ENCODE results near the gene KCNQ5.

The KCNQ5 gene

DNA sequence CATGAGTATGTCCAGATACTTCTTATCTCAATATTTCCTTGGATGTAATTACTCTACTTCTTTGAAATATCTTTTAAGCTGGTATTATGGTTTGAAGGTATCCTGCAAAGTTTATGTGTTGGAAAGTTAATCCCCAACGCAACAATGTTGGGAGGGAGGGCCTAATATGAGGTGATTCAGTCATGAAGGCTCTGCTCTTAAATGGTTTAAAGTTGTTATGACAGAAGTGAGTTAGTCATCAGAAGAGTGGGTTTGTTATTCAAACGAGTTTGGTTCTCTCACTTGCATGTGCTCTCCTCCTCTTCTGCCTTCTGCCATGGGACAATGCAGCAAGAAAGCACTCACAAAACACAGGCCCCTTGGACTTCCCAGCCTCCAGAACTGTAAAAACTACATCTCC is 176.3 kb downstream of the KCNQ5 start:
- no peak for DNase-seq (ENCODE audit: low spot score)

- DNase-seq (ENCODE audit: low spot score) = no peak
Observed at GRCh38 chr6:72809746-72810379, 188.0 kb downstream of the KCNQ5 start.

GRCh38 chr6:72810571-72811280 is 188.9 kb downstream of the KCNQ5 start:
- no peak for DNase-seq (ENCODE audit: low spot score)

DNA sequence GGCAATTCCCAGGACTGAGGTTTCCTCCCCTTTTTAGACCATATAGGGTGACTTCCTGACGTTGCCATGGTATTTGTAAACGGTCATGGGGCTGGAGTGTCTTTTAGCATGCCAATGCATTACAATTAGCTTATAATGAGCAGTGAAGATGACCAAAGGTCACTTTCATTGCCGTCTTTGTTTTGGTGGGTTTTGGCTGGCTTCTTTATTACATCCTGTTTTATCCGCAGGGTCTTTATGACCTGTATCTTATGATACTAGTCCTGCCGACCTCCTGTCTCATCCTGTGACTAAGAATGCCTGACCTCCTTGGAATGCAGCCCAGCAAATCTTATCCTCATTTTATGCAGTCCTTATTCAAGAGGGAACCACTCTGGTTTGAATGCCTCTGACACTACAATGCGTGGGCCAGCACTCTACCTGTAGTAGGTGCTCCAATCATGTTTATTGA is 190.1 kb downstream of the KCNQ5 start:
- no peak for DNase-seq (ENCODE audit: low spot score)

- no peak for DNase-seq (ENCODE audit: low spot score)
Observed at GRCh38 chr6:72813807-72814596, 192.1 kb downstream of the KCNQ5 start.

DNA sequence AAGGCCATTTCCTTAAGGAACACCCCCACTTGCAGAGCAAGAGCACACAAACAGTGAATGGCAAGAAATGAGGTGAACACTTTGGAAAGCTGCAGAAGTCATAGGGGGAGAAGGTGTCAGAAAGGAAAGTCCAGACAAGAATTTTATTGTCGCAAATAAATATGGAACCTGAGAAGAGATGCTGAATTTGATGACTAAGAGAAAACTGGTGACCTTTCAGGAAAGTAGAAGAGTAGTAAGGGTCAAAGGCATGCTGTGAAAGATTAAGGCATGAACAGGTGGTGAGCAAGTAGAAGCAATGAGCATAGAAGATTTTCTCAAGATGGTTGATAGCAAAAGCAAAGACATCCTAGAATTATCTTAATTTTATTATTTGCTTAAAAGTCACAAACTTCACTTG is 194.2 kb downstream of the KCNQ5 start:
- DNase-seq (ENCODE audit: low spot score) = no peak

- no peak for DNase-seq (ENCODE audit: low spot score)
Observed at GRCh38 chr6:72817208-72817607, 195.3 kb downstream of the KCNQ5 start.

- DNase-seq (ENCODE audit: low spot score) = no peak
Observed at GRCh38 chr6:72819609-72820008, 197.7 kb downstream of the KCNQ5 start.

DNA sequence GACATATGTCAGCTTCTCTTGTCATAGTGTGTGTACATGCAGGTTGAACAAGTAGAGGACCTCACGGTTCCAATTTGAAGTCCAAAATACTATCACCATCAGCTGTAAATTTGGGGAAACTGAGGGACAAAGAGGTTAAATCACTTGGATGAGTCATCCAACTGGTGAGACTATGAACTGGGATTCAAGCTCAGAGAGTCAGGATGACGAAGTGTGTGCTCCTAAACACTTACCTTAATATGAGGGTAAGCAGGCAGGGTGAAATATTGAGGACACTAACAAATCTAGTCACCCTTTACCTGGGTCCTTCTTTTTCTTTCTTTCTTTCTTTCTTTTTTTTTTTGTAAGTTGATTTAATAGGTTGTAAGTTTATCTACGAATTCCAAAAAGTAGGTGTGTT is 198.3 kb downstream of the KCNQ5 start:
- DNase-seq (ENCODE audit: low spot score) = no peak

- DNase-seq (ENCODE audit: low spot score) = no peak
Observed at GRCh38 chr6:72820906-72821305, 199.0 kb downstream of the KCNQ5 start.

DNA sequence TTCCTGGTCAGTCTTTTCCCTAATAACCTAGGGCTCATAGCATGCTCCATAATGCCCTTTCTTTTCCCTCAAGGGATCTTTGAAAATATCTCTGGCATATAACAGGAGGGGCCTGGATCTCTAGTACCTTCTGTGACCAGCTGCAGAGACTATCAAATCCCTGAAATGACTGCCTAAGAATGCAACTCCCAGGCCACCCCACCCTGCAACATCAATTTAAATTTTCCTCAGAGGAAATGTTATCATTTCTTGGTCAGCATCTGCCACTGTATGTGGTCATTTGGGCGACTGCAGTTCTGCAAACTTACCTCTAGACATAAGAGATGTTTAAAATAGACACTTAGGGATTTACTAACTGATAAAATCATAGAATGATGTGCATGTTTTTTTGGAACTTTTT is 200.2 kb downstream of the KCNQ5 start:
- DNase-seq (ENCODE audit: low spot score) = no peak

GRCh38 chr6:72822691-72823090 is 200.8 kb downstream of the KCNQ5 start:
- no peak for DNase-seq (ENCODE audit: low spot score)

DNA sequence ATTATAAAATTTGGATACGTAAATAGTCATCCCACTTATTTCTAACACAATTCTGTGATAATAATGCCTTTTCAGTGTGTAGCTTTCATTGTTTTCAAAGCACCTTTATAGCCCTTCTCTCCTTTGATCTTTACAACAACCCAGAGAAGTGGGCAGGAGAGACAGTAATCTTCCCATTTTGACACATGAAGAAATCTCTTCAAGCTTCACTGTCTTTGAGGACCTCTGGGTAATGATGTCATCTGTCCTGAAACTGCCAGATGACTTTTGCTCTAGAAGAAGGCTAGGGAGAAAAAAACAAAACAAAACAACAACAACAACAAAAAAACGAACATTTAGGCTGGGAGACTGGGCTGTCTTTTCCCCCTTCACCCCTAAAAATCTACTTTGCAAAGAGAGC is 203.0 kb downstream of the KCNQ5 start:
- no peak for DNase-seq (ENCODE audit: low spot score)

GRCh38 chr6:72825315-72825911 is 203.5 kb downstream of the KCNQ5 start:
- peak; percentile 13 for DNase-seq (ENCODE audit: low spot score)

- DNase-seq (ENCODE audit: low spot score) = peak; percentile 20
Observed at GRCh38 chr6:72826037-72826436, 204.2 kb downstream of the KCNQ5 start.

GRCh38 chr6:72826744-72827438 is 205.0 kb downstream of the KCNQ5 start:
- DNase-seq (ENCODE audit: low spot score) = no peak

- DNase-seq (ENCODE audit: low spot score) = no peak
Observed at GRCh38 chr6:72828904-72829303, 207.0 kb downstream of the KCNQ5 start.

- no peak for DNase-seq (ENCODE audit: low spot score)
Observed at GRCh38 chr6:72832271-72832670, 210.4 kb downstream of the KCNQ5 start.

- DNase-seq (ENCODE audit: low spot score) = no peak
Observed at GRCh38 chr6:72835749-72836148, 213.9 kb downstream of the KCNQ5 start.

DNA sequence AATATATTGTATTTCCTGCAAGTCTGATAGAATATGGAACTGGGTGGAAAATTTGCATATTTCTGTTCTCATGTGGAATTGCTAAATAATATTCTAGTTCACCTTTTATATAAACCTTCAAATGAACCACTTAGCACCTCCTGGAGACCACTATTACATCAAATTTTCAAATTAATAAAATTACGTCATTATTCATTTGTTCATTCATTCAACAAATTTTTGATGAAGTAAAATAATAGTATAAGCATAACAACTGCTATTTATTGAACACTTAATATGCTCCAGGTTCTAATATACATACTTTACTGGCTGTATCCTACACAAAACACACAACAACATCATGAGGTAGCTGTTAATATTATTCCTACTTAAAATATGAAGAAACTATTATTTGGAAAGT is 215.1 kb downstream of the KCNQ5 start:
- no peak for DNase-seq (ENCODE audit: low spot score)

DNA sequence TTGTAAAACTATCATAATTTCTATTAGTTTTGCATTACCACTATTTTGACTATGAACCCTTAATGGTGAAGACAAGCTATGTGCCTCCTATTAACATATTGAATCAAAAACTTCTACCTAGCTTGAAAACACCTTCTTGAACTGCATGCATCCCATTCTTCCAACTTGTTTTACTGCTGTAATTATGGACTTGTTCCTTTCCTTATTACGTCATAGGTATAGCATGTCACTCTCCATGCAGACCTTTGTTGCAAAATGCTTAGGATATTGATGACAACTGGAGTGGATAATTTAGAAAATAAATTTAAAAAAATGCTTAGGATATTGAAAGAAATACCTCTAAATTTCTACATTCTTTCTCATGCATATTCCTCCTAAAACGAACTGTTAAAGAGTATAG is 219.3 kb downstream of the KCNQ5 start:
- no peak for DNase-seq (ENCODE audit: low spot score)

GRCh38 chr6:72842140-72842539 is 220.3 kb downstream of the KCNQ5 start:
- DNase-seq (ENCODE audit: low spot score) = no peak

Data from kidney capillary endothelial cell (primary cell).